Jurkat, Clone E6-1 (cell line): ENCODE results near the gene ODAD3.
"Not testable (repeated sequence)": the region's sequence is repeated elsewhere in the genome, so short reads cannot be mapped to it uniquely, and the experiment has no call there.

Experiments
- DNase-seq: peaks from one replicate; pipeline ENCODE4 v3.0.0-alpha.2; 2011; ENCODE audit warnings: low read depth, low spot score
- H3K4me3 ChIP-seq: 2 replicates; pipeline ENCODE4 v1.5.1; 2011; ENCODE audit warnings: mild to moderate bottlenecking, low read length, control low read depth, moderate library complexity

ODAD3 gene

DNA sequence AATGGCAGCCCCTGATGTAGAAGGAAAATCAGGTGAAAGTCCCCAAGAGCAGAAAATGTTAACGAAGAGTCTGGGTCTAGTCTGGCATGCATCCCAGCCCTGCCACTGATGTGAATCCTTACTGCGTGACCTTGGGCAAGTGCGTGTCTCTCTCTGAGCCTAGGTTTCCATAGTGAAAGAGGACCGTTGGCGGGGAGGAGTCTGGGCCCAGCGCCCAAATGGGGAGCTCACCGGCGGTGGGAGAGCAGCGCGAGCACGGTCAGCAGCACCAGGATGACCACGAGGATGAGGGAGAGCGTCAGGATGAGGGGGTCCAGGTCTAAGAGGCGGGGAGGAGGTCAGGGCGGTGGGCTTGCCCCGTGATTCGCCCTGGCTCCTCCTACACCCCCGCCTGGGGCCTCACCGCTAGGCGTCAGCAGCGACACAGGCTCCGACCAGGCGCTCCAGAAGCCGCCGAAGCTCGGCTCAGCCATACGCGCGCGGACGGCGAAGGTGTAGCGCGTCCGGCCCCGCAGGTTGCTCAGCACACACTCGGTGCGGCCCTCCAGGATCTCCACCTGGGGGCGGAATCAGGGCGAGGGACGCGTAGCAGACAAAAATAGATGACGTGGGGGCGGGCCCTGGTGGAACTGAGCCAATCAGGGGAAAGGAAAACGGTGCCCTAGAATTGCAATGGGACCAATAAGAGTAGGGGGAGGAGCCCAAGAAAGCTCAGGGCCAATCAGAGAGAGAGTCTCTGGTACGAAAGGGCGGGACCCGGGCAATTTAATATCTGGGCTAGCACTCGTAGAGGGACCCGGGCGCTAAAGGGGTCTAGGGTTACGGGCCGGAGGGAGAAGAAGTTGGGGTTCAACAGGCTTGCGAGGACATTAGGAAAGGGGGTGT lies 54.0 kb downstream of the ODAD3 start:
- H3K4me3 ChIP-seq = peak overlapping the region; percentile 76
- DNase-seq = peak; percentile 98

DNA sequence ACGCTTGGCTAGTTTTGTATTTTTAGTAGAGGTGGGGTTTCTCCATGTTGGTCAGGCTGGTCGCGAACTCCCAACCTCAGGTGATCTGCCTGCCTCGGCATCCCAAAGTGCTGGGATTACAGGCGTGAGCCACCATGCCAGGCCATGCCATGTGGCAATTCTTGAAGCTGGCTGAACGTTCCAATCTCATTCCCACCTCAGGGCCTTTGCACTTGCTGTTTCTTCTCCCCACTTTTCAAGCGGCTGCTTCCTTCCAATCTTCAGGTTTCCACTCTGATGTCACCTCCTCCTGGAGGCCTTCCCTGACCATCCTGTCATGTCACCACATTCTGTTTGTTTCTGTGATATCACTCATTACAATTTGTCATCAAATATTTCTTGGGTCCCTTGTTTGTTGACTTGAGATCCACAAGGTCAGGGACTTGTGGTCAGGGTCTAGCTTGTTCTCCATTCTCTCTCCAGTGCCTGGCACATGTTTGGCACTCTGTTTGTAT lies 55.0 kb downstream of the ODAD3 start:
- peak overlapping the region; percentile 76 for H3K4me3 ChIP-seq
- no peak for DNase-seq

DNA sequence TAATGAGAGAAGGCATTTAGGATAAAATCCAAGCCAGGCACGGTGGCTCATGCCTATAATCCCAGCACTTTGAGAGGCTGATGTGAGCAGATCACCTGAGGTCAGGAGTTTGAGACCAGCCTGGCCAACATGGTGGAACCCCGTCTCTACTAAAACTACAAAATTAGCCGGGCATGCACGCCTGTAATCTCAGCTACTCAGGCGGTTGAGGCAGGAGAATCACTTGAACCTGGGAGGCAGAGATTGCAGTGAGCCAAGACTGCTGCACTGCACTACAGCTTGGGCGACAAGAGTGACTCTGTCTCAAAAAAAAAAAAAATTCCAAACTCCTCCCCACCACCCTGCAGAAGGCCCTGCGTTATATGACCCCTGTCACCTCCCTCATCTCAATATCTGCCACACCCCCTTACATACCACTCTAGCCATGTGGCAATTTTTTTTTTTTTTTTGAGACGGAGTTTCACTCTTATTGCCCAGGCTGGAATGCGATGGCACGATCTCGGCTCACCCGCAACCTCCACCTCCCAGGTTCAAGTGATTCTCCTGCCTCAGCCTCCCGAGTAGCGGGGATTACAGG lies 55.6 kb downstream of the ODAD3 start:
- not testable (repeated sequence) for DNase-seq, H3K4me3 ChIP-seq

DNA sequence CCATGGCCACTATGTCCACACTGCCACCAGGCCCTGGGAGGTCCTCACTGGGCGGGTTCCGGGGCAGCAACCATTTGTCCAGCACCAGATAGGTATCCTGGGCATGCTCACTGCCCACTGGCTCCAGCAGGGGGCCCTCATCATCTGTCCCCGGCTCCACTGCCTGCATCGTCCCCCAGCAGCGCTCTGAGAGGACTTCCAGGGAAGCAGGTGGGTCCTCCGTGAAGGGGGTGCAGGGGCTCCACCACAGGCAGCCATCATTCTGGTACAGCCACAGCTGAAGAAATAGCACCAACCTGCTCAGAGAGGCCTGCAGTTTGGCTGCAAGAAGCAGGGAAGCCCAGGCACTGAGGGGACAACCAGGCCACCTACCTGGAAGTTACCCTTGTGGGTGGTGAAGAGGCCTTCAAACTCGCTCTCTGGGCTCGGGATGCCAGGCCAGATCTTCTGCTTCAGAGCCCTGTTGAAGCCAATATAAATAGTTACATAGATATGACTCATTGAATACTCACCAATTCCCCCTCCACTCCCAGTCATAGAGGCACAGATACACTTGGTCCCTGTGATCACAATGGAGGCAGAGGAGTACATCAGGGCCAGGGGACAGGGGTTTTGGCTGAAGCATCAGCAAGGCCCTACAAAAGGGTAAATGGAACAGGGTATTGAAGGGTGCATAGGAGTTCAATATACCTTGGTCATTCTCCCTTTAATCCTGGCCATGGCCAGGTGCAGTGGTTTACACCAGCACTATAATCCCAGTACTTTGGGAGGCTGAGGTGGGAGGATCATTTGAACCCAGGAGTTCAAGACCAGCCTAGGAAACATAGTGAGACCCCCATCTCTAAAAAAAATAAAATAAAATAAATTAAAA lies 56.4 kb downstream of the ODAD3 start:
- DNase-seq = no peak
- H3K4me3 ChIP-seq = no peak overlapping the region

DNA sequence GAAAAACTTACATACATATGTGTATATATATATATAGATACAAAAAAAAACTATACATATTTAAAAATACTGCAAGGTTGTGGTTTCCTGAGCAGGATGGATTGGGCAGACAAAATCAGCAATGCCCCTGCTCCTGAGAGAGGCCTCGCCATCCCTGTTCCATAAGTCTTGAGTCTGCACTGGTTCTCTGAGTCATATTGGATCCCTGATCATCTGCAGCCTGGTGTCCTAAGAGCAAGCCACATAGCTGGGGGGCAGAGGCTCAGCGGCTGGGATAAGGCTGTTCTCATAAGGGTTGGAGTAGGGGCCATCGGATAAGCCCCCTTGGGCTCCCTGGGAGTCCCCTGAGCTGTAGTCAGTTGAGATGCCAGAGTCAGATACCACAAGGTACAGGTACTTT lies 57.2 kb downstream of the ODAD3 start:
- no peak overlapping the region for H3K4me3 ChIP-seq
- DNase-seq = no peak

DNA sequence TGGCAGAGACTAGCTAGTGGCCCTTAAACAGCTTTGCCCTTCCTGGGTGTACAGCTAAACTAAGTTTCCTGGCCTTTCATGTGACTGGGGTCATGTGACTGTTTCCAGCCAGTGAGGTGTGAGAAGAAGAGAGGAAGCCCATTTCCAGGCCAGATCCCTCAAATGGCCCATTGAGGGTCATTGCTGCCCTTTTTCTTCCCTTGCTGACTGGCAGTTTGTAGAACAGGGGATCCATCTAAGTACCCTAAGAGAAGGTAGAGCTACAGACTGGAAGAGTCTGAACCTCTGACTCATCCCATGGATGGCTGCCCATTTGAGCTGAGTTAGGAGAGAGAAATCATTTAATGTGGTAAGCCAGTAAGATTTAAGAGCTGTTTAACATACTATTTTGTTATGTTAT lies 57.7 kb downstream of the ODAD3 start:
- H3K4me3 ChIP-seq = peak overlapping the region; percentile 7; the same call in 1 of the 2 replicates
- DNase-seq = no peak

DNA sequence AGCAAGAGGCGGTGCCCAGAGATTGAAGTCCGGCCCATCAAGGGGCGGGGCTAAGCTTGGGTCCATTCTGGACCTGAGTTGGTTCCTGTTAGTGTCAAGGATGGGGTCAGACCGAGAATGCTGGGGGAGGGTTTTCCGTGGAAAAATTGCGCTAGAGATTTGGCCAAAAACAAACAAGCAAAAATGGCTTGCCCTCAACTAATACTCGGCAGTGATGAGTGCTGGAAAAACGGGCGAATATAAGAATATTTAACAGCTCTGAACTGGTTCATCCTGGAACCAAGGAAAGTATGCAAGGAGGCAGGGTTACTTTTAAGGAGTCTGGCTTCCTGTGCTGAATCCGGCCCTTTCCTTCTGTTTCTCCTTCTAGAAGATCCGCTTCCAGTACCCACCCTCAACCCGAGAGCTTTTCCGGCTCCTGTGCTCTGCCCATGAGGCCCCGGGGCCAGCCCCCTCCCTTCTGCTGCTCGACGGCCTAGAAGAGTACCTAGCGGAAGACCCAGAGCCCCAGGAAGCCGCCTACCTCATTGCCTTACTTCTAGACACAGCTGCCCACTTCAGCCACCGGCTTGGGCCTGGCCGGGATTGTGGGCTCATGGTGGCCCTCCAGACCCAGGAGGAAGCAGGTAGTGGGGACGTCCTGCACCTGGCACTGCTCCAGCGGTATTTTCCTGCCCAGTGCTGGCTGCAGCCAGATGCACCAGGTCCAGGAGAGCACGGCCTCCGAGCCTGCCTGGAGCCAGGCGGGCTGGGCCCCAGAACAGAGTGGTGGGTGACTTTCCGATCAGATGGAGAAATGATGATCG lies 59.6 kb downstream of the ODAD3 start:
- peak overlapping the region; percentile 64 for H3K4me3 ChIP-seq
- DNase-seq = peak; percentile 68

DNA sequence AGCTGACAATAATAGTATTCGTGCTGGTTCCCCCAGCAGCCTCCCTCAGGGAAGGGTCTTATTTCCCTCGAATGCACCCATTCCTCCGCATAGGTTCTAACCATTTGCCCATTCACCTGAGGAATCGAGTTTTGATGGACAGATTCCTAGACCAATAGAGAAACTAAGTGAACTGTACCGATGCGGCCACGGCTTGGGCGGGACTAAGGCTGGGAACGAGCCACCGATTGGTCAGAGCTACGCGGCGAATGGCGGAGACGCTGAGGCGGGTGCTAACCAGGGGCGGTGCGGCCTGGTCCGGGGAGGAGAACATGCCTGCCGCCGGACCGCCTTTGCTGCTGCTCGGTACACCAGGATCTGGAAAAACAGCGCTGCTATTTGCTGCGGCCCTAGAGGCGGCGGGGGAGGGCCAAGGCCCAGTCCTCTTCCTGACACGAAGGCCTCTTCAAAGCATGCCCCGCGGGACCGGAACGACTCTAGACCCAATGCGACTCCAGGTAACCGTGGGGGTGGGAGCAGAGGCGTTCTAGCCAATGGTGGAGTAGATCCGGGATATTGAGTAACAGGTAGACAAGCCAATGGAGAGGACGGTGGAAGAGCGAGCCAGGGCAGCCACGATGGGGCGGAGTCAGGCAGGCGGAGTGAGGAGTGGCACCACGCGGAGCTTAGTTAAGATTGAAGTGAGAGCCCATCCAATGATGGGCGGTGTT lies 60.3 kb downstream of the ODAD3 start, which contains the start of gene SWSAP1:
Gene SWSAP1 (plus strand): TSS at position 234 of the 710 bp plus-strand sequence. CDS start 15 bp downstream, at position 249.
- peak within 1 kb of the TSS; percentile 64 for H3K4me3 ChIP-seq
- DNase-seq = peak; percentile 99

DNA sequence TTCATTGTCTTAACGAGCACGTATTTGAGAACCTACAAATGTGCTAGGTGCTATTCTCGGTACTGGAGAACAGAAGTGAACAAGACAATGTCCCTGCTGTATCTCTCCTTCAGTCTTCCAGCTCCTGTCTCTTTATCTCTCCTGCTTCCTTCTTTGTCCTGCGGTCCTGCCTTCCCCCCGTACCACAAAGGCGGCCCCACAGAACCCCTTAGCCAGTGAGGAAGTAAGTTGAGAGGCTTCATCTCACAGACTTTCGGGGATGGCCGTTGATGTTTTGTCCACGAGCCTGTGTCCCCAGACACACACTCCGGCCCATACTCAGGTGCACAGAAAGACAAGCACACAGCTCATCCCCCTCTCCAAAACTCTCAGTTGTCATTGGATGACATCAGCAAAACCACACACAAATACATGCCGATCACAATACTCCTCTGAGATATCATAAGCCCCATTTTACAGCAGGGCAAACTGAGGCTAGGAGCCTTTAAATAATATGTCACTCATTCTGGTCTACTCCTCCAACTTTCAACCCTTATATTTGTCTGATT lies 61.0 kb downstream of the ODAD3 start:
- DNase-seq = no peak
- peak overlapping the region; percentile 64 for H3K4me3 ChIP-seq

DNA sequence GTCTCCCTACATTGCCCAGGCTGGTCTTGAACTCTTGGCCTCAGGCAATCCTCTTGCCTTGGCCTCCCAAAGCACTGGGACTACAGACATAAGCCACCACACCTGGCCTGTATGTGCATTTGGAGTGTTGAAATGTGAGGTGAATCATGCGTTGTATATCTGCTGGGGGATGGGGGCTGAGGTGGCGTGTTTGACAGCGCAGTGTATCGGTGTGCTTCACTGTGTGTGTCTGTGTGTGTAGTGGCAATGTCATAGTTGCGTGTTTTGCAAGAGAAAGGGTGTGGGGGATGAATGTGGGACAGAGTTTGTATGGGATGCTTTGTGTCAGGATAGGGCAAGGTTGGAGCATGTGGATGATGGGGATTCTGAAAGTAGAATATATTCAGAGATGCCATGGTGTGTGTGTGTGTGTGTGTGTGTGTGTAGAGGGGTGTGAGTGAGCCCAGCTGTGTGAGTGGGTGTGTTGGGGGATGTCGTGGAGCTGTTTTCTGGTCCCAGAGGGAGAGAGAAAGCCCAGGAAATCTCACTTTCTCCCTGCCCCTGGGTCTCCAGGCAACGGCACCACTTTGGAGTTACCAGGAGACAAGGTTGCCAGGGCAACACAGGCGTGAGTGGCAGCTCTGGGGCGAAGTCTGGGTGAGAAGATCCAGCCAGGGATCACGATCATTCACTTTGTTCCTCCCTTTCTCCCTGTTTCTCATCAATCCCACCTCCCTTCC lies 61.6 kb downstream of the ODAD3 start:
- no peak overlapping the region for H3K4me3 ChIP-seq
- DNase-seq = no peak

DNA sequence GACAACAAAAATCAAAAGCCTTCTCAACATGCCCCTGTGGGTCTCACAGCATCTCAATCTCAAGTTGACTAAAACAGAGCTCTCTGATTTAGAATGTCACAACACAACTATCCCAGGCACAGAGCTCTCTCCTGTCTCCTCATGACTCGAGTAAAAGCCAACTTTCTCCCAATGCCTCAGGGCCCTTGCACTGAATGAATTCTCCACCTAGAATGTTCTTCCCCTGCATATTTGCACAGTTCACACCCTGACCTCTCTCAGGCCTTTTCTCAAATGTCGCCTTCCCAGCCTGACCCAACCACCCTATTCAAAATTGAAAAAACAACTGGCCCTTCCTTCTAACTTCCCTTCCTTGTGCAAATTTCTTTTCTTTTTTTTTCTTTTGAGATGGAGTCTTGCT lies 64.2 kb downstream of the ODAD3 start:
- DNase-seq = no peak
- H3K4me3 ChIP-seq = no peak overlapping the region
